Ectodermal cell (in vitro differentiated cells): ENCODE measurements around the gene TNFSF12.
A peak's percentile ranks its signal among the peaks of the same experiment; 100 is the strongest.

ENCODE experiments used
- H3K27ac ChIP-seq: 2 replicates; pipeline ENCODE4 v1.7.0; 2013; ENCODE audit warnings: mild to moderate bottlenecking, low read depth, low read length; ENCODE audit not compliant: insufficient read depth, poor library complexity, severe bottlenecking
- H3K27me3 ChIP-seq: 2 replicates; pipeline ENCODE4 v1.7.0; 2013; ENCODE audit warnings: mild to moderate bottlenecking, low read length; ENCODE audit not compliant: insufficient read depth, control insufficient read depth, poor library complexity, severe bottlenecking
- H3K36me3 ChIP-seq: one replicate; pipeline ENCODE4 v1.7.0; 2013; ENCODE audit warnings: low read length; ENCODE audit not compliant: control insufficient read depth, insufficient read depth
- H3K4me1 ChIP-seq: one replicate; pipeline ENCODE4 v1.7.0; 2013; ENCODE audit warnings: low read length; ENCODE audit not compliant: control insufficient read depth, insufficient read depth
- H3K4me3 ChIP-seq: 2 replicates; pipeline ENCODE4 v1.7.0; 2013; ENCODE audit warnings: low read depth, low read length, control low read depth; ENCODE audit not compliant: insufficient read depth
- H3K9me3 ChIP-seq: 2 replicates; pipeline ENCODE4 v1.7.0; 2013; ENCODE audit warnings: mild to moderate bottlenecking, low read length, moderate library complexity; ENCODE audit not compliant: control insufficient read depth
- WGBS, 2 experiments: methylation state at CpG; one replicate each; pipeline ENCODE4 v1.1.7; 2013; ENCODE audit warnings: missing lambda C conversion rate in 2 of 2; 5-methylcytosine and 5-hydroxymethylcytosine counted together

The TNFSF12 gene

GRCh38 chr17:7569571-7569970 lies 20.7 kb downstream of the TNFSF12 start:
- peaks cover 41% of the 10 kb centered on the region for H3K36me3 ChIP-seq
- H3K27ac ChIP-seq: no peak overlapping the region
- WGBS, 2 experiments: 94 to 97% methylated on average over 5 of the region's 5 CpGs
- peaks cover 11% of the 10 kb centered on the region for H3K4me1 ChIP-seq
- no peaks in the 10 kb centered on the region for H3K27me3 ChIP-seq
- no peaks in the 10 kb centered on the region for H3K9me3 ChIP-seq
- H3K4me3 ChIP-seq: no peak overlapping the region

DNA sequence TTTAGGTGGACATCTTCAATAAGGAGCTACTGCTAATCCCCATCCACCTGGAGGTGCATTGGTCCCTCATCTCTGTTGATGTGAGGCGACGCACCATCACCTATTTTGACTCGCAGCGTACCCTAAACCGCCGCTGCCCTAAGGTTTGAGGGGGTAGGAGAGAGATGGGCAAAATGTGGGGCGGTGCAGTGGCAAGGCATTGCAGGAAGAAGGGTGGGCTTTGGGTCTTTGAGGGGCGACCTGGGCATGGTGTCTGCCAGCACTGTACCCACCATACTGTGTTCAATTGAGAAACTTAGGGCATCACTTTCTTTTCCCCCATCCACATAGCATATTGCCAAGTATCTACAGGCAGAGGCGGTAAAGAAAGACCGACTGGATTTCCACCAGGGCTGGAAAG lies 21.5 kb downstream of the TNFSF12 start:
- Histone ChIP-seq H3K4me1 (peaks cover 16% of the 10 kb centered on the region), H3K9me3 (no peaks in the 10 kb centered on the region), H3K27me3 (no peaks in the 10 kb centered on the region), H3K27ac (no peak overlapping the region), H3K36me3 (peaks cover 43% of the 10 kb centered on the region), H3K4me3 (no peak overlapping the region)
- WGBS, 2 experiments: 96 to 97% methylated on average over 10 of the region's 10 CpGs

GRCh38 chr17:7572338-7572587 lies 23.4 kb downstream of the TNFSF12 start:
- Histone ChIP-seq H3K4me1 (peaks cover 16% of the 10 kb centered on the region), H3K9me3 (no peaks in the 10 kb centered on the region), H3K27ac (peak overlapping the region; percentile 88), H3K36me3 (peaks cover 53% of the 10 kb centered on the region), H3K27me3 (no peaks in the 10 kb centered on the region), H3K4me3 (peak overlapping the region; percentile 97)
- WGBS, 2 experiments: 1% methylated on average over 11 of the region's 11 CpGs

DNA sequence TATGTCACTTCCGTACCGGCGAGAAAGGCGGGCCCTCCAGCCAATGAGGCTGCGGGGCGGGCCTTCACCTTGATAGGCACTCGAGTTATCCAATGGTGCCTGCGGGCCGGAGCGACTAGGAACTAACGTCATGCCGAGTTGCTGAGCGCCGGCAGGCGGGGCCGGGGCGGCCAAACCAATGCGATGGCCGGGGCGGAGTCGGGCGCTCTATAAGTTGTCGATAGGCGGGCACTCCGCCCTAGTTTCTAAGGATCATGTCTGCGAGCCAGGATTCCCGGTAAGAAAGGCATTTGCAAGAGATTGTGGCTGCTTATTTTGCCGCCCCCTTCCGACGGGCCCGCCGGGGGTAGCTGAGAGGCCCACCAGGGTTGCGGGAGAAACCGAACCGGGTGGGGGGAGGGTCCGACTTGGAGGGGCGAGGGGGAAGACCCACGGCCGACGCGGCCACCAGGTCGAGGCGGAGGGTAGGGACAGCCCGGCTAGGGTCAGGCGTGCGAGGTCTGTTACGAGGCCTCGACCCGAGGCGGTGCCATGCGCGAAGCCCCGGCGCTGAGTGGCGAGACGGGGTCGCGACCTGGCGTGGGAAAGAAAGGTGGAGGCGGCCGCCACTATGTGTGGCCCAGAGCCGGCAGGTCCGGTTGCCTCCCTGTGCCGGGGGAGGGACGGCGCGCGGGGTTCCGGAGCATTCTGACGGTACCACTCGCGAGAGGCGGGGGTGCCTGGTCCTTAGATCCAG lies 23.9 kb downstream of the TNFSF12 start:
- peaks cover 57% of the 10 kb centered on the region for H3K36me3 ChIP-seq
- H3K4me3 ChIP-seq: peak overlapping the region; percentile 97
- H3K27ac ChIP-seq: peak overlapping the region; percentile 92
- H3K4me1 ChIP-seq: peaks cover 16% of the 10 kb centered on the region
- H3K9me3 ChIP-seq: no peaks in the 10 kb centered on the region
- 0 to 1% methylated on average over 73 of the region's 73 CpGs for WGBS, 2 experiments
- H3K27me3 ChIP-seq: no peaks in the 10 kb centered on the region

GRCh38 chr17:7573324-7574080 lies 24.6 kb downstream of the TNFSF12 start:
- Histone ChIP-seq H3K27me3 (no peaks in the 10 kb centered on the region), H3K4me1 (peaks cover 16% of the 10 kb centered on the region), H3K27ac (peak overlapping the region; percentile 92), H3K4me3 (peak overlapping the region; percentile 97), H3K9me3 (no peaks in the 10 kb centered on the region), H3K36me3 (peaks cover 61% of the 10 kb centered on the region)
- WGBS, 2 experiments: 0% methylated on average over 71 of the region's 71 CpGs

GRCh38 chr17:7574176-7574953 lies 25.5 kb downstream of the TNFSF12 start:
- H3K4me3 ChIP-seq: peak overlapping the region; percentile 97
- H3K27ac ChIP-seq: peak overlapping the region; percentile 62
- 48 to 49% methylated on average over 15 of the region's 15 CpGs for WGBS, 2 experiments
- H3K4me1 ChIP-seq: peaks cover 16% of the 10 kb centered on the region
- peaks cover 59% of the 10 kb centered on the region for H3K36me3 ChIP-seq
- no peaks in the 10 kb centered on the region for H3K9me3 ChIP-seq
- H3K27me3 ChIP-seq: no peaks in the 10 kb centered on the region

DNA sequence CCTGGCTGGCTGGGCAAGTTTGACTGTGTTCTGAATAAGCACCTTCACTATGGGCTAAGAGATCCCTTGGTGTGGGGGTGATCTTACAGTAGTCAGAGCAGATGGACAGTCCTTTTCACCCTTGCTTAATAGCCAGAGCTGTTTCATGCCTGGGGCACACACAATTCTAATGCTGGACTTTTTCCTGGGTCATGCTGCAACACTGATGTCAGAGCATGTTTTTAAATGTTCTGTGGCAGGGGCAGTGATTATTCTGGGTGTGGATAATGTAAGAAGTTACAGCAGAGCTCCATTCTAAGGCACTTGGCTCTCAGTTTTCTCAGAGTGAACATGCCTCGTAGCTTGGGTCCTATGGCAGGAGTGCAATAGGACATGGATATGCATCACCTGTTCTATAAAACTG lies 26.6 kb downstream of the TNFSF12 start:
- no peaks in the 10 kb centered on the region for H3K9me3 ChIP-seq
- peak overlapping the region; percentile 21 for H3K4me3 ChIP-seq
- H3K4me1 ChIP-seq: peaks cover 16% of the 10 kb centered on the region
- H3K27ac ChIP-seq: no peak overlapping the region
- no peaks in the 10 kb centered on the region for H3K27me3 ChIP-seq
- peaks cover 53% of the 10 kb centered on the region for H3K36me3 ChIP-seq
- WGBS, 2 experiments: 93 to 95% methylated on average over 1 of the region's 1 CpG

- peaks cover 48% of the 10 kb centered on the region for H3K36me3 ChIP-seq
- 92 to 95% methylated on average over 7 of the region's 7 CpGs for WGBS, 2 experiments
Measured at GRCh38 chr17:7575959-7576358, 27.1 kb downstream of the TNFSF12 start.

GRCh38 chr17:7576432-7576937 lies 27.6 kb downstream of the TNFSF12 start:
- Histone ChIP-seq H3K4me1 (peaks cover 13% of the 10 kb centered on the region), H3K27me3 (no peaks in the 10 kb centered on the region), H3K27ac (no peak overlapping the region), H3K9me3 (no peaks in the 10 kb centered on the region), H3K4me3 (no peak overlapping the region), H3K36me3 (peaks cover 44% of the 10 kb centered on the region)
- 96% methylated on average over 14 of the region's 14 CpGs for WGBS, 2 experiments

More at GRCh38 chr17:7575959-7576358, 27.1 kb downstream of the TNFSF12 start:
- Histone ChIP-seq H3K4me3 (no peak overlapping the region), H3K4me1 (peaks cover 16% of the 10 kb centered on the region), H3K27me3 (no peaks in the 10 kb centered on the region), H3K27ac (peak overlapping the region; percentile 33), H3K9me3 (no peaks in the 10 kb centered on the region)
